ENCODE results near the gene GPR78. TPM values are rescaled to one million over a fixed set of nuclear protein-coding genes. Genes with fewer than 3 reads are reported as not detected.

GPR78 gene
- total RNA-seq, 1 donor: 2.2 TPM

- peak; percentile 44 for DNase-seq (ENCODE audit: low read depth)
- no peak for TF ChIP-seq CTCF (IDR thresholded peaks at IDR 0.05; ENCODE audit: insufficient read depth, low read depth, low read length)
- H3K4me3 ChIP-seq (ENCODE audit: low read depth, low read length): no peak overlapping the region
Measured at GRCh38 chr4:8556341-8557150, 23.6 kb upstream of the GPR78 start.

GRCh38 chr4:8557151-8558076, 22.8 kb upstream of the GPR78 start:
- DNase-seq (ENCODE audit: low read depth): no peak
- no peak for TF ChIP-seq CTCF (IDR thresholded peaks at IDR 0.05; ENCODE audit: insufficient read depth, low read depth, low read length)
- no peak overlapping the region for H3K4me3 ChIP-seq (ENCODE audit: low read depth, low read length)

- TF ChIP-seq CTCF (IDR thresholded peaks at IDR 0.05; ENCODE audit: insufficient read depth, low read depth, low read length): no peak
- DNase-seq (ENCODE audit: low read depth): no peak
- H3K4me3 ChIP-seq (ENCODE audit: low read depth, low read length): no peak overlapping the region
Measured at GRCh38 chr4:8558080-8558960, 21.9 kb upstream of the GPR78 start.

GRCh38 chr4:8559011-8559410, 21.2 kb upstream of the GPR78 start:
- H3K4me3 ChIP-seq (ENCODE audit: low read depth, low read length): no peak overlapping the region
- TF ChIP-seq CTCF (IDR thresholded peaks at IDR 0.05; ENCODE audit: insufficient read depth, low read depth, low read length): no peak
- DNase-seq (ENCODE audit: low read depth): no peak

- TF ChIP-seq CTCF (IDR thresholded peaks at IDR 0.05; ENCODE audit: insufficient read depth, low read depth, low read length): no peak
- no peak for DNase-seq (ENCODE audit: low read depth)
- no peak overlapping the region for H3K4me3 ChIP-seq (ENCODE audit: low read depth, low read length)
Measured at GRCh38 chr4:8559524-8560264, 20.5 kb upstream of the GPR78 start.

Data from fibroblast of villous mesenchyme (primary cell).